ENCODE measurements around the gene PRKG1.

The PRKG1 gene

DNA sequence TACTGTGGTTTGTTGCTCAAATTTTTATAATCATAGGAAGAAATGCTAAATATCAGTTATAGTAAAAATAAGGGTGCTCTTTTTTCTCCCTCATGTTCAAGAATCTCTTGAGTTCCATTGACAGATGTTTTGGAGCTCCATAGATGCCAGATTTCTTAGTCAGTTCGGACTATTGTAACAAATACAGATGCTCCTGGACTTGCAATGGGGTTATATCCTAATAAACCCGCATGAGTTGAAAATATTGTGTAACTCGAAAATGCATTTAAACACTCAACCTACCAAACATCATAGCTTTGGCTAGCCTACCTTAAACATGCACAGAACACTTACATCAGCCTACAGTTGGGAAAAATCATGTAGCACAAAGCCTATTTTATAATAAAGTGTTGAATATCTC lies 725.8 kb downstream of the PRKG1 start:
- Histone ChIP-seq H3K36me3 (ENCODE audit: insufficient read depth, low read length) (no peaks in the 10 kb centered on the region), H3K27ac (ENCODE audit: low read length) (no peak overlapping the region), H3K79me2 (ENCODE audit: insufficient read depth, low read length) (no peaks in the 10 kb centered on the region), H2AFZ (ENCODE audit: low read depth, low read length) (no peak overlapping the region), H3K27me3 (ENCODE audit: insufficient read depth, low read length, poor library complexity) (no peaks in the 10 kb centered on the region), H3K9me3 (ENCODE audit: insufficient read depth, low read length, severe bottlenecking) (no peaks in the 10 kb centered on the region), H3K9ac (ENCODE audit: low read depth, low read length) (no peak overlapping the region), H4K20me1 (ENCODE audit: insufficient read depth, low read length) (no peaks in the 10 kb centered on the region), H3K4me2 (ENCODE audit: insufficient read depth, low read length) (no peak overlapping the region), H3K4me3 (ENCODE audit: low read depth in 1 of 2, low read length in 2 of 2) (no peak overlapping the region), H3K4me1 (ENCODE audit: insufficient read depth, low read length) (no peaks in the 10 kb centered on the region)
- no peak for DNase-seq
- TF ChIP-seq EZH2 (IDR thresholded peaks at IDR 0.05; ENCODE audit: borderline replicate concordance, low read depth, low read length, severe bottlenecking): no peak
- TF ChIP-seq, protein P1, sequence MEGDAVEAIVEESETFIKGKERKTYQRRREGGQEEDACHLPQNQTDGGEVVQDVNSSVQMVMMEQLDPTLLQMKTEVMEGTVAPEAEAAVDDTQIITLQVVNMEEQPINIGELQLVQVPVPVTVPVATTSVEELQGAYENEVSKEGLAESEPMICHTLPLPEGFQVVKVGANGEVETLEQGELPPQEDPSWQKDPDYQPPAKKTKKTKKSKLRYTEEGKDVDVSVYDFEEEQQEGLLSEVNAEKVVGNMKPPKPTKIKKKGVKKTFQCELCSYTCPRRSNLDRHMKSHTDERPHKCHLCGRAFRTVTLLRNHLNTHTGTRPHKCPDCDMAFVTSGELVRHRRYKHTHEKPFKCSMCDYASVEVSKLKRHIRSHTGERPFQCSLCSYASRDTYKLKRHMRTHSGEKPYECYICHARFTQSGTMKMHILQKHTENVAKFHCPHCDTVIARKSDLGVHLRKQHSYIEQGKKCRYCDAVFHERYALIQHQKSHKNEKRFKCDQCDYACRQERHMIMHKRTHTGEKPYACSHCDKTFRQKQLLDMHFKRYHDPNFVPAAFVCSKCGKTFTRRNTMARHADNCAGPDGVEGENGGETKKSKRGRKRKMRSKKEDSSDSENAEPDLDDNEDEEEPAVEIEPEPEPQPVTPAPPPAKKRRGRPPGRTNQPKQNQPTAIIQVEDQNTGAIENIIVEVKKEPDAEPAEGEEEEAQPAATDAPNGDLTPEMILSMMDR (IDR thresholded peaks at IDR 0.05; ENCODE audit: borderline replicate concordance, extremely low read depth, low read length, poor library complexity, severe bottlenecking): no peak
- no peak for ATAC-seq (ENCODE audit: insufficient read depth, low read depth)

- no peaks in the 10 kb centered on the region for H3K36me3 ChIP-seq (ENCODE audit: insufficient read depth, low read length)
- no peaks in the 10 kb centered on the region for H3K4me1 ChIP-seq (ENCODE audit: insufficient read depth, low read length)
- H3K4me2 ChIP-seq (ENCODE audit: insufficient read depth, low read length): no peak overlapping the region
- H3K4me3 ChIP-seq (ENCODE audit: low read depth in 1 of 2, low read length in 2 of 2): no peak overlapping the region
- TF ChIP-seq EZH2 (IDR thresholded peaks at IDR 0.05; ENCODE audit: borderline replicate concordance, low read depth, low read length, severe bottlenecking): no peak
- TF ChIP-seq, protein P1 (IDR thresholded peaks at IDR 0.05; ENCODE audit: borderline replicate concordance, extremely low read depth, low read length, poor library complexity, severe bottlenecking): no peak
- no peak for ATAC-seq (ENCODE audit: insufficient read depth, low read depth)
- no peak overlapping the region for H3K27ac ChIP-seq (ENCODE audit: low read length)
- DNase-seq: no peak
- no peak overlapping the region for H3K9ac ChIP-seq (ENCODE audit: low read depth, low read length)
- H3K9me3 ChIP-seq (ENCODE audit: insufficient read depth, low read length, severe bottlenecking): no peaks in the 10 kb centered on the region
- no peaks in the 10 kb centered on the region for H3K79me2 ChIP-seq (ENCODE audit: insufficient read depth, low read length)
- no peaks in the 10 kb centered on the region for H3K27me3 ChIP-seq (ENCODE audit: insufficient read depth, low read length, poor library complexity)
- H4K20me1 ChIP-seq (ENCODE audit: insufficient read depth, low read length): no peaks in the 10 kb centered on the region
- H2AFZ ChIP-seq (ENCODE audit: low read depth, low read length): no peak overlapping the region
These were observed 726.6 kb downstream of the PRKG1 start for GRCh38 chr10:51800725-51801424.

DNA sequence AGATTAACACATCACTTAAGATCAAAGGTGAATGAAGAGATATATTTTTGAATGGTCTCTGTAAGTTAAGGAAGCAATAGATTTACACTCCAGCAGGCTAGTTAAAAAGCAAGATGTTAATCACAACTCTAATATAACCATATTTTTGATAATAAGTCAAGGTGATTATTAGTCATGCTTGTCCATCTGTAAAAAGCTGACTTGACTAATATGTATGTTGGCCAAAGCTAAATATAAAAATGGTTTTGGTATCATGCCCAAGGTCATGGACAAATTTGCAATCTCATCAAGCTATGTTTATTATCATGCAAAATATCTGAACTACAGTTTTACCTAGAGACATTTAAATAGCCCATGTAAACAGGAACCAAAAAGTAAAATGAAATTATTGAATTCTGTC lies 727.7 kb downstream of the PRKG1 start:
- Histone ChIP-seq H4K20me1 (ENCODE audit: insufficient read depth, low read length) (no peaks in the 10 kb centered on the region), H3K9ac (ENCODE audit: low read depth, low read length) (no peak overlapping the region), H3K79me2 (ENCODE audit: insufficient read depth, low read length) (no peaks in the 10 kb centered on the region), H2AFZ (ENCODE audit: low read depth, low read length) (no peak overlapping the region), H3K27ac (ENCODE audit: low read length) (no peak overlapping the region), H3K4me2 (ENCODE audit: insufficient read depth, low read length) (no peak overlapping the region), H3K4me1 (ENCODE audit: insufficient read depth, low read length) (no peaks in the 10 kb centered on the region), H3K27me3 (ENCODE audit: insufficient read depth, low read length, poor library complexity) (no peaks in the 10 kb centered on the region), H3K9me3 (ENCODE audit: insufficient read depth, low read length, severe bottlenecking) (no peaks in the 10 kb centered on the region), H3K36me3 (ENCODE audit: insufficient read depth, low read length) (no peaks in the 10 kb centered on the region), H3K4me3 (ENCODE audit: low read depth in 1 of 2, low read length in 2 of 2) (no peak overlapping the region)
- no peak for ATAC-seq (ENCODE audit: insufficient read depth, low read depth)
- no peak for DNase-seq
- no peak for TF ChIP-seq EZH2 (IDR thresholded peaks at IDR 0.05; ENCODE audit: borderline replicate concordance, low read depth, low read length, severe bottlenecking)
- TF ChIP-seq, protein P1 (IDR thresholded peaks at IDR 0.05; ENCODE audit: borderline replicate concordance, extremely low read depth, low read length, poor library complexity, severe bottlenecking): no peak
